Right lobe of liver (tissue), 4 donors: Measurements from ENCODE around the gene SLC1A2.

Experiments
- CTCF ChIP-seq, 4 donors: fragments of 200-600 bp in 3 of 4; fragments of 450-650 bp in 1 of 4; IDR thresholded peaks; one replicate each; pipeline versions ENCODE4 v1.5.1 to v1.8.0; 2016 to 2022; ENCODE audit warnings: antibody characterized with exemption in 4 of 4, mild to moderate bottlenecking in 2 of 4
- POLR2A ChIP-seq: fragments of 450-650 bp; IDR thresholded peaks from one replicate; pipeline ENCODE4 v1.6.1; 2017; ENCODE audit warnings: antibody characterized with exemption, mild to moderate bottlenecking
- donor health status: DM: no; HTN: no; CAD: no.
- donor health status: DM: no; HTN: no; CAD: no.
- donor health status: DM: no; HTN: yes; CAD: no.

- no peak for TF ChIP-seq POLR2A
- no peak for TF ChIP-seq CTCF (IDR thresholded peaks at IDR 0.05)
Observed at GRCh38 chr11:35383953-35384352, 35.4 kb downstream of the SLC1A2 start.
